Hepatocyte (in vitro differentiated cells): ENCODE results near the gene APBB1IP.

Experiments
- EZH2 ChIP-seq: fragments of 200-600 bp; sonication (generic); IDR thresholded peaks from 2 replicates; pipeline ENCODE4 v1.6.1; 2016; ENCODE audit warnings: antibody characterized with exemption, mild to moderate bottlenecking, borderline replicate concordance
- TF ChIP-seq, protein P1 (sequence below): fragments of 200-600 bp; sonication (generic); IDR thresholded peaks from 2 replicates; pipeline ENCODE4 v1.5.1; 2016; ENCODE audit warnings: antibody characterized with exemption, mild to moderate bottlenecking; ENCODE audit not compliant: poor library complexity

DNA sequence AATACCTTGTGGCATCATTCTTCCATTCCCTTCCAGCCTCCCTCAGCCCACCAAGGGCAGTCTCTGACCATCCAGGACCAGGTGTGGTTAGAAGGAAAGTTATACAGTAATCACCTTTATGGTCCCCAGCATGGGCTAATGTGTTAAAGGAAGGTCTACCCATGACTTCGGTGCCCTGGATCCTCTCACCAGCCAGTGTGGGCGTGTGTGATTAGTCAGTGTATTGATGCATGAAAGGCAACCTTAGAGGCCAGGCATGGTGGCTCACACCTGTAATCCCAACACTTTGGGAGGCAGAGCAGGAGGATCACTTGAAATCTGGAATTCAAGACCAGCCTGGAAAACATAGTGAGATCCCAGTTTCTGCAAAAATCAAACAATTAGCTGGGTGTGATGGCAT, 88.9 kb downstream of the APBB1IP start:
- TF ChIP-seq, protein P1, sequence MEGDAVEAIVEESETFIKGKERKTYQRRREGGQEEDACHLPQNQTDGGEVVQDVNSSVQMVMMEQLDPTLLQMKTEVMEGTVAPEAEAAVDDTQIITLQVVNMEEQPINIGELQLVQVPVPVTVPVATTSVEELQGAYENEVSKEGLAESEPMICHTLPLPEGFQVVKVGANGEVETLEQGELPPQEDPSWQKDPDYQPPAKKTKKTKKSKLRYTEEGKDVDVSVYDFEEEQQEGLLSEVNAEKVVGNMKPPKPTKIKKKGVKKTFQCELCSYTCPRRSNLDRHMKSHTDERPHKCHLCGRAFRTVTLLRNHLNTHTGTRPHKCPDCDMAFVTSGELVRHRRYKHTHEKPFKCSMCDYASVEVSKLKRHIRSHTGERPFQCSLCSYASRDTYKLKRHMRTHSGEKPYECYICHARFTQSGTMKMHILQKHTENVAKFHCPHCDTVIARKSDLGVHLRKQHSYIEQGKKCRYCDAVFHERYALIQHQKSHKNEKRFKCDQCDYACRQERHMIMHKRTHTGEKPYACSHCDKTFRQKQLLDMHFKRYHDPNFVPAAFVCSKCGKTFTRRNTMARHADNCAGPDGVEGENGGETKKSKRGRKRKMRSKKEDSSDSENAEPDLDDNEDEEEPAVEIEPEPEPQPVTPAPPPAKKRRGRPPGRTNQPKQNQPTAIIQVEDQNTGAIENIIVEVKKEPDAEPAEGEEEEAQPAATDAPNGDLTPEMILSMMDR, result no peak
- TF ChIP-seq EZH2, result no peak
